ENCODE data around the gene CABP1. TPM values are rescaled to one million over a fixed set of nuclear protein-coding genes. Genes with fewer than 3 reads are reported as not detected.

CABP1 gene
- total and polyA plus RNA-seq, 2 donors (not counting 1 experiment from before 2014, with no cell fraction given), result not detected

GRCh38 chr12:120590741-120591407 lies 49.6 kb upstream of the CABP1 start:
- no peak for DNase-seq
- H3K4me1 ChIP-seq (ENCODE audit: control insufficient read depth in 2 of 2, insufficient read depth in 2 of 2, low read length in 2 of 2), result no peaks in the 10 kb centered on the region
- no peaks in the 10 kb centered on the region for H3K9me3 ChIP-seq (ENCODE audit: control extremely low read depth in 1 of 3, control insufficient read depth in 2 of 3, insufficient read depth in 1 of 3, low read length in 2 of 3)
- no peak overlapping the region for H3K27ac ChIP-seq (ENCODE audit: low read length in 2 of 2)
- H2AFZ ChIP-seq (ENCODE audit: insufficient read depth, low read depth, low read length, poor library complexity, severe bottlenecking), result no peak overlapping the region
- ATAC-seq (ENCODE audit: low read depth), result no peak
- Mint-ChIP-seq H3K4me1 (no peaks in the 10 kb centered on the region), H3K9me3 (ENCODE audit: insufficient read depth) (no peaks in the 10 kb centered on the region), H3K4me3 (no peak overlapping the region), H3K27me3 (peaks cover 3% of the 10 kb centered on the region), H3K27ac (no peak overlapping the region)
- H3K4me2 ChIP-seq (replicated peaks; ENCODE audit: low read depth, low read length, poor library complexity, severe bottlenecking), result no peak overlapping the region
- H3K9ac ChIP-seq (ENCODE audit: low read length), result no peak overlapping the region
- no peak for TF ChIP-seq EZH2 (IDR thresholded peaks at IDR 0.05; ENCODE audit: borderline replicate concordance, insufficient read depth, low read depth, low read length, poor library complexity, severe bottlenecking)
- no peaks in the 10 kb centered on the region for H3K36me3 ChIP-seq (replicated peaks in 1 of 2; ENCODE audit: control extremely low read depth in 1 of 2, control insufficient read depth in 1 of 2, extremely low read depth in 1 of 2, insufficient read depth in 2 of 2, low read length in 1 of 2)
- ChIA-PET CTCF (interaction anchor here (0.6 kb wide), 1 partner anchor 200 kb away, joined by 3 read pairs; no protein-coding TSS in a partner anchor), POLR2A (no interaction called here)
- intact Hi-C loops (cut with micrococcal nuclease), result no loop called here
- no peak overlapping the region for H3K4me3 ChIP-seq (ENCODE audit: control extremely low read depth in 1 of 5, extremely low read depth in 1 of 5, insufficient read depth in 1 of 5, low read depth in 2 of 5, low read length in 4 of 5)
- peaks cover 0 to 6% (median 2%) of the 10 kb centered on the region in 4 experiments for H3K27me3 ChIP-seq (replicated peaks in 1 of 4; ENCODE audit: control extremely low read depth in 1 of 4, control insufficient read depth in 3 of 4, insufficient read depth in 4 of 4, low read length in 3 of 4)
- no peaks in the 10 kb centered on the region for H3K79me2 ChIP-seq (ENCODE audit: control insufficient read depth, insufficient read depth, low read length)
- WGBS (ENCODE audit: insufficient coverage), result 82% methylated on average over 6 of the region's 6 CpGs
- no peaks in the 10 kb centered on the region for H4K20me1 ChIP-seq (ENCODE audit: control insufficient read depth, insufficient read depth, low read length, poor library complexity, severe bottlenecking)

- intact Hi-C loops (cut with micrococcal nuclease), result no loop called here
- H3K27ac ChIP-seq (ENCODE audit: low read length in 2 of 2), result no peak overlapping the region
- ATAC-seq (ENCODE audit: low read depth) (no peak), DNase-seq (no peak)
- H4K20me1 ChIP-seq (ENCODE audit: control insufficient read depth, insufficient read depth, low read length, poor library complexity, severe bottlenecking), result no peaks in the 10 kb centered on the region
- no peak overlapping the region for H3K4me2 ChIP-seq (replicated peaks; ENCODE audit: low read depth, low read length, poor library complexity, severe bottlenecking)
- H3K4me1 ChIP-seq (ENCODE audit: control insufficient read depth in 2 of 2, insufficient read depth in 2 of 2, low read length in 2 of 2), result no peaks in the 10 kb centered on the region
- ChIA-PET CTCF (no interaction called here), POLR2A (no interaction called here)
- H3K9me3 ChIP-seq (ENCODE audit: control extremely low read depth in 1 of 3, control insufficient read depth in 2 of 3, insufficient read depth in 1 of 3, low read length in 2 of 3), result no peaks in the 10 kb centered on the region
- H3K4me3 ChIP-seq (ENCODE audit: control extremely low read depth in 1 of 5, extremely low read depth in 1 of 5, insufficient read depth in 1 of 5, low read depth in 2 of 5, low read length in 4 of 5), result no peak overlapping the region
- Mint-ChIP-seq H3K4me1 (no peaks in the 10 kb centered on the region), H3K27me3 (peaks cover 4% of the 10 kb centered on the region), H3K9me3 (ENCODE audit: insufficient read depth) (no peaks in the 10 kb centered on the region), H3K27ac (no peak overlapping the region), H3K4me3 (no peak overlapping the region)
- no peak overlapping the region for H3K9ac ChIP-seq (ENCODE audit: low read length)
- WGBS (ENCODE audit: insufficient coverage), result 59% methylated on average over 3 of the region's 8 CpGs
- H3K79me2 ChIP-seq (ENCODE audit: control insufficient read depth, insufficient read depth, low read length), result no peaks in the 10 kb centered on the region
- no peaks in the 10 kb centered on the region for H3K36me3 ChIP-seq (replicated peaks in 1 of 2; ENCODE audit: control extremely low read depth in 1 of 2, control insufficient read depth in 1 of 2, extremely low read depth in 1 of 2, insufficient read depth in 2 of 2, low read length in 1 of 2)
- H2AFZ ChIP-seq (ENCODE audit: insufficient read depth, low read depth, low read length, poor library complexity, severe bottlenecking), result no peak overlapping the region
- TF ChIP-seq EZH2 (IDR thresholded peaks at IDR 0.05; ENCODE audit: borderline replicate concordance, insufficient read depth, low read depth, low read length, poor library complexity, severe bottlenecking) (no peak), CTCF (IDR thresholded peaks at IDR 0.05) (no peak)
- H3K27me3 ChIP-seq (replicated peaks in 1 of 4; ENCODE audit: control extremely low read depth in 1 of 4, control insufficient read depth in 3 of 4, insufficient read depth in 4 of 4, low read length in 3 of 4), result no peaks in the 10 kb centered on the region
These were observed 48.0 kb upstream of the CABP1 start for GRCh38 chr12:120592121-120593049.

All from B cell (primary cell).